HepG2 (cell line): ENCODE measurements around the gene MRRF. TPM values are rescaled to one million over a fixed set of nuclear protein-coding genes. Genes with fewer than 3 reads are reported as not detected.

Experiments used
- CBFB ChIP-seq: sonication (generic); formaldehyde crosslinking; IDR thresholded peaks from 2 replicates; pipeline ENCODE4 v1.4.0; 2020; ENCODE audit warnings: missing genetic modification reagents
- DMTF1 ChIP-seq: sonication (generic); formaldehyde crosslinking; IDR thresholded peaks from 2 replicates; pipeline ENCODE4 v1.4.0; 2020; ENCODE audit warnings: mild to moderate bottlenecking, missing genetic modification reagents
- ETS1 ChIP-seq: sonication (generic); formaldehyde crosslinking; IDR thresholded peaks from 2 replicates; pipeline ENCODE4 v1.4.0; 2020; ENCODE audit warnings: missing genetic modification reagents
- FOSL2 ChIP-seq: sonication (generic); formaldehyde crosslinking; IDR thresholded peaks from 2 replicates; pipeline ENCODE4 v1.4.0; 2020; ENCODE audit warnings: missing genetic modification reagents
- HES4 ChIP-seq: sonication (generic); formaldehyde crosslinking; IDR thresholded peaks from 2 replicates; pipeline ENCODE4 v1.9.0; 2021; ENCODE audit warnings: mild to moderate bottlenecking, missing genetic modification reagents, borderline replicate concordance
- HOXA9 ChIP-seq: sonication (generic); formaldehyde crosslinking; IDR thresholded peaks from 2 replicates; pipeline ENCODE4 v1.8.1; 2022; ENCODE audit warnings: missing genetic modification reagents, mild to moderate bottlenecking, moderate library complexity, borderline replicate concordance
- MIXL1 ChIP-seq: IDR thresholded peaks from 2 replicates; pipeline ENCODE4 v1.6.1; 2016
- NAIF1 ChIP-seq: sonication (generic); formaldehyde crosslinking; IDR thresholded peaks from 2 replicates; pipeline ENCODE4 v1.5.0; 2020; ENCODE audit warnings: mild to moderate bottlenecking, missing genetic modification reagents, borderline replicate concordance
- PRDM4 ChIP-seq: sonication (generic); formaldehyde crosslinking; IDR thresholded peaks from 2 replicates; pipeline ENCODE4 v1.9.0; 2021; ENCODE audit warnings: missing genetic modification reagents, borderline replicate concordance
- RBAK ChIP-seq: sonication (generic); formaldehyde crosslinking; IDR thresholded peaks from 2 replicates; pipeline ENCODE4 v1.5.1; 2020; ENCODE audit warnings: mild to moderate bottlenecking, missing genetic modification reagents
- RBFOX2 ChIP-seq: fragments of 200-400 bp; formaldehyde crosslinking; IDR thresholded peaks from 2 replicates; pipeline ENCODE4 v1.6.1; 2017; ENCODE audit warnings: low read depth, mild to moderate bottlenecking, low read length
- RFXANK ChIP-seq: IDR thresholded peaks from 2 replicates; pipeline ENCODE4 v1.6.1; 2016
- TAF1 ChIP-seq: sonication (generic); formaldehyde crosslinking; IDR thresholded peaks from 2 replicates; pipeline ENCODE4 v1.4.0; 2020; ENCODE audit warnings: missing genetic modification reagents
- ZBTB14 ChIP-seq: sonication (generic); formaldehyde crosslinking; IDR thresholded peaks from 2 replicates; pipeline ENCODE4 v1.4.0; 2020; ENCODE audit warnings: missing genetic modification reagents
- ZBTB25 ChIP-seq: IDR thresholded peaks from 2 replicates; pipeline ENCODE4 v1.6.1; 2018; ENCODE audit warnings: missing genetic modification reagents
- ZNF3 ChIP-seq: IDR thresholded peaks from 2 replicates; pipeline ENCODE4 v1.7.0; 2017; ENCODE audit warnings: inconsistent platforms
- ZNF530 ChIP-seq: sonication (generic); formaldehyde crosslinking; IDR thresholded peaks from 2 replicates; pipeline ENCODE4 v1.5.0; 2020; ENCODE audit warnings: low read depth, mild to moderate bottlenecking, missing genetic modification reagents
- ZNF550 ChIP-seq: sonication (generic); formaldehyde crosslinking; IDR thresholded peaks from 2 replicates; pipeline ENCODE4 v1.4.0; 2020; ENCODE audit warnings: mild to moderate bottlenecking, missing genetic modification reagents, borderline replicate concordance
- ZNF605 ChIP-seq: sonication (generic); formaldehyde crosslinking; IDR thresholded peaks from 2 replicates; pipeline ENCODE4 v1.8.0; 2022; ENCODE audit warnings: mild to moderate bottlenecking, missing genetic modification reagents
- ZNF740 ChIP-seq: sonication (generic); formaldehyde crosslinking; IDR thresholded peaks from 2 replicates; pipeline ENCODE4 v1.4.0; 2020; ENCODE audit warnings: missing genetic modification reagents
- polyA plus RNA-seq, 8 experiments: library from polyadenylated mRNA; depleted of rRNA in 3 of 8; stranded (reverse) in 7 of 8; unstranded in 1 of 8; fragments of >200 nt; fragmentation: Illumina TruSeq in 4 of 8; extraction: Trizol in 4 of 8; gene quantifications; 2 replicates each; pipeline versions ENCODE4 v1.2.1 to v1.2.3, GENCODE V29; 2011 to 2016; ENCODE audit warnings: low read depth in 4 of 8, missing spikeins in 1 of 8, mixed read lengths in 1 of 8; ENCODE audit not compliant: insufficient read depth in 1 of 8
- total RNA-seq, 5 experiments: library from RNA; depleted of rRNA; stranded (reverse); fragments of >200 nt; fragmentation: Illumina TruSeq; extraction: Trizol; gene quantifications; 2 replicates each; pipeline ENCODE4 v1.2.3, GENCODE V29; 2016; ENCODE audit warnings: low read depth in 1 of 5
- TF ChIP-seq, protein P1 (sequence below): sonication (generic); formaldehyde crosslinking; IDR thresholded peaks from 2 replicates; pipeline ENCODE4 v1.4.0; 2020; ENCODE audit warnings: missing genetic modification reagents

The MRRF gene
- total and polyA plus RNA-seq, 2 of the 13 experiments (the other 11 are each of a cell fraction or from before 2014, with no cell fraction given), result 37.3 to 44.3 TPM

GRCh38 chr9:122346478-122347347 is 82.0 kb downstream of the MRRF start (continued):
- TF ChIP-seq ETS1 (CRISPR knock-in tag) (peak; percentile 65; the same call in 1 of the 2 replicates), ZBTB25 (CRISPR knock-in tag) (no peak), CBFB (CRISPR knock-in tag) (no peak), ZNF3 (CRISPR knock-in tag) (no peak), ZNF550 (CRISPR knock-in tag) (no peak), NAIF1 (CRISPR knock-in tag) (no peak), DMTF1 (CRISPR knock-in tag) (no peak), ZNF605 (no peak), MIXL1 (CRISPR knock-in tag) (no peak), ZNF740 (CRISPR knock-in tag) (peak; percentile 59; the same call in 1 of the 2 replicates), RBAK (CRISPR knock-in tag) (no peak), ZBTB14 (peak; percentile 81; the same call in 1 of the 2 replicates), FOSL2 (peak; percentile 25; the same call in 1 of the 2 replicates), RFXANK (CRISPR knock-in tag) (no peak), PRDM4 (CRISPR knock-in tag) (no peak), TAF1 (no peak), HOXA9 (CRISPR knock-in tag) (peak; percentile 66; the same call in 1 of the 2 replicates), ZNF530 (no peak), RBFOX2 (peak; percentile 38; the same call in 1 of the 2 replicates), HES4 (no peak)
- TF ChIP-seq, protein P1, sequence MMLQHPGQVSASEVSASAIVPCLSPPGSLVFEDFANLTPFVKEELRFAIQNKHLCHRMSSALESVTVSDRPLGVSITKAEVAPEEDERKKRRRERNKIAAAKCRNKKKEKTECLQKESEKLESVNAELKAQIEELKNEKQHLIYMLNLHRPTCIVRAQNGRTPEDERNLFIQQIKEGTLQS, result peak; percentile 24; the same call in 1 of the 2 replicates
